Mucosa of rectum (tissue), 2 donors: Measurements from ENCODE around the gene OXER1.

Experiments
- H3K27ac ChIP-seq, 2 donors: one replicate each; pipeline ENCODE4 v1.7.0; 2013; ENCODE audit warnings: inconsistent platforms in 2 of 2, low read depth in 2 of 2, low read length in 2 of 2
- H3K27me3 ChIP-seq, 2 donors: one replicate each; pipeline ENCODE4 v1.7.0; 2013; ENCODE audit warnings: low read length in 2 of 2; ENCODE audit not compliant: control insufficient read depth in 2 of 2, insufficient read depth in 2 of 2
- H3K36me3 ChIP-seq, 2 donors: one replicate each; pipeline ENCODE4 v1.7.0; 2013; ENCODE audit warnings: low read length in 2 of 2; ENCODE audit not compliant: control insufficient read depth in 2 of 2, insufficient read depth in 2 of 2
- H3K4me1 ChIP-seq, 2 donors: one replicate each; pipeline ENCODE4 v1.7.0; 2013; ENCODE audit warnings: low read length in 2 of 2, mild to moderate bottlenecking in 1 of 2; ENCODE audit not compliant: control insufficient read depth in 2 of 2, insufficient read depth in 2 of 2
- H3K4me3 ChIP-seq, 2 donors: one replicate each; pipeline ENCODE4 v1.7.0; 2013; ENCODE audit warnings: low read length in 2 of 2
- H3K9ac ChIP-seq, 2 donors: one replicate each; pipeline ENCODE4 v1.7.0; 2013; ENCODE audit warnings: low read length in 2 of 2, low read depth in 1 of 2, mild to moderate bottlenecking in 1 of 2
- H3K9me3 ChIP-seq, 2 donors: one replicate each; pipeline ENCODE4 v1.7.0; 2013; ENCODE audit warnings: low read length in 2 of 2; ENCODE audit not compliant: control insufficient read depth in 2 of 2
- donor health status: healthy.
- donor health status: Normal muscosa, but diverticular disease.

The OXER1 gene

GRCh38 chr2:42787424-42787787 lies 23.5 kb upstream of the OXER1 start:
- Histone ChIP-seq H3K9ac (no peak overlapping the region), H3K9me3 (no peaks in the 10 kb centered on the region), H3K27me3 (no peaks in the 10 kb centered on the region), H3K27ac (peak overlapping the region in 1 of 2 donors; percentile 13), H3K4me1 (peaks cover 15 to 16% of the 10 kb centered on the region in 2 donors), H3K36me3 (peaks cover 0 to 4% of the 10 kb centered on the region in 2 donors), H3K4me3 (no peak overlapping the region)

- H3K4me1 ChIP-seq, result peaks cover 11 to 12% of the 10 kb centered on the region in 2 donors
- no peak overlapping the region for H3K9ac ChIP-seq
- H3K9me3 ChIP-seq, result no peaks in the 10 kb centered on the region
- H3K36me3 ChIP-seq, result peaks cover 0 to 4% of the 10 kb centered on the region in 2 donors
- peak overlapping the region; percentile 13 to 21 for H3K27ac ChIP-seq
- H3K4me3 ChIP-seq, result no peak overlapping the region
- H3K27me3 ChIP-seq, result no peaks in the 10 kb centered on the region
These were observed 22.8 kb upstream of the OXER1 start for GRCh38 chr2:42786561-42787345.

DNA sequence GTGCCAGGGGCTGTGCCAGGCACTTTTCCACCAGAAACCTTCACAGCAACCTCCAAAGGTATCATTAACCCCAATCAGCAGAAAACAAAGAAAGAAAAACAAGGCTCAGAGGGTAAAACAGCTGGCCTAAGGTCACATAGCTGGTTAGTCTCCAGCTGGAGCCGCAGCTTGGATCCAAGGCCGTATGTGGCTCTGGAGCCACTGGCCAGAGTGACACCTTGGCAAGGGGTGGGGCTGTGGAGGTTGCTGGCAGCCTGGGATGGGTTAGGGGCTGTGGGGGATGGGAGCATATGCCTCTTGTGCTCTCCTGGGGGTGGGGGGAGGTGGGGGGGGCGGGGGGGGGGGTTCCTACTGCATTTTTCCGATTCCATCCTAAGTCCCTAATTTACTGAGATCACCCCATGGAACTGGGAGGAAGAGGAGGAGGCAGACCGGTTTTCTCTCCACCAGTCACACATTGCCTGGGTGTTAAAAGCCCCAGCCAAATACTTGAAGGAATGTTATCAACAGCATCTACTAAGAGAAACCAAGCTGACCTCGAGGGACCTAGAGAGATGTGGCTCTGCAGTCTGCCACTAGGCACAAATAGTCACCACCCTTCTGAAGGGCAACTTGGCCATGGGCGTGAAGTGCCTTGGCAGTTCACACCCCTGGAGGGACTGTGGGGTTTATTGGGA lies 20.4 kb upstream of the OXER1 start:
- H3K36me3 ChIP-seq, result peaks cover 0 to 4% of the 10 kb centered on the region in 2 donors
- H3K4me3 ChIP-seq, result no peak overlapping the region
- H3K27ac ChIP-seq, result no peak overlapping the region
- peaks cover 3 to 9% of the 10 kb centered on the region in 2 donors for H3K4me1 ChIP-seq
- no peak overlapping the region for H3K9ac ChIP-seq
- H3K9me3 ChIP-seq, result no peaks in the 10 kb centered on the region
- H3K27me3 ChIP-seq, result no peaks in the 10 kb centered on the region

GRCh38 chr2:42783511-42783910 lies 19.6 kb upstream of the OXER1 start:
- H3K9me3 ChIP-seq, result no peaks in the 10 kb centered on the region
- no peak overlapping the region for H3K27ac ChIP-seq
- H3K9ac ChIP-seq, result no peak overlapping the region
- H3K27me3 ChIP-seq, result no peaks in the 10 kb centered on the region
- peaks cover 0 to 5% of the 10 kb centered on the region in 2 donors for H3K36me3 ChIP-seq
- no peak overlapping the region for H3K4me3 ChIP-seq
- H3K4me1 ChIP-seq, result peaks cover 3 to 9% of the 10 kb centered on the region in 2 donors

GRCh38 chr2:42781181-42781580 lies 17.2 kb upstream of the OXER1 start:
- H3K4me3 ChIP-seq, result no peak overlapping the region
- H3K9me3 ChIP-seq, result no peaks in the 10 kb centered on the region
- no peak overlapping the region for H3K9ac ChIP-seq
- peaks cover 0 to 6% of the 10 kb centered on the region in 2 donors for H3K36me3 ChIP-seq
- no peak overlapping the region for H3K27ac ChIP-seq
- no peaks in the 10 kb centered on the region for H3K4me1 ChIP-seq
- H3K27me3 ChIP-seq, result no peaks in the 10 kb centered on the region

DNA sequence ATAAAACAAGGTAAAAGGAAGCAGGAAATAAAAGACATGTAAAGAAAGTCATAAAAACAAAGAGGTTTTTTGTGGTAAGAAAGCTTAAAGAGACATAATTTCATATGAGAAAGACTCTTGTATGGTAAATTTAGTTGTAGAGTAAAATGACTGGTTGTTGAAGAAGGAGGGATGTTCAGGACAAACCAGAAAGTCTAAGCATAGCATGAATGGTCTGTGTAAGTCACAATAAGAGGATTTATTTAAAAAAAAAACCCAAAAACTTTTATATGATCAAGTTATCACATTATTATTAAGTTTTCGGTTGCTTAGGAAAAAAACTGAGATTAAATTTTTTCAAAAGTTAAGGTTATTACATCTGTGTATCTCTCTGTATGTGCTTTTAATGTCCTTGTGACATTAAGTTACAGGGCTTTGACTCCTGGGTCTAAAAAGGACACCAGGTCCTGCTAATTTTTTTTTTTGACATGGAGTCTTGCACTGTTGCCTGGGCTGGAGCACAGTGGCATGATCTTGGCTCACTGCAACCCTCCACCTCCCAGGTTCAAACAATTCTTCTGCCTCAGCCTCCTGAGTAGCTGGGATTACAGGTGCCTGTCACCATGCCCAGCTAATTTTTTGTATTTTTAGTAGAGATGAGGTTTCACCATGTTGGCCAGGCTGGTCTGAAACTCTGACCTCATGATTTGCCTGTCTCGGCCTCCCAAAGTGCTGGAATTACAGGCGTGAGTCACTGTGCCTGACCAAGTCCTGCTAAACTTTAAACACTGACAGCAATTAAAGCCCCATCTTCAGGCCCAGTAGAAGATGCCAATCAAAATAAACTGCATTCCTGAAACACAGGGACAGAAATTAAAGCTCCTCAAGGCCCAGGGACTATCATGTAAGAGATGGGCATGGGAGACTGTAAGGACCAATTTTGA lies 14.2 kb upstream of the OXER1 start:
- Histone ChIP-seq H3K27me3 (no peaks in the 10 kb centered on the region), H3K27ac (no peak overlapping the region), H3K9ac (no peak overlapping the region), H3K36me3 (peaks cover 0 to 5% of the 10 kb centered on the region in 2 donors), H3K4me1 (no peaks in the 10 kb centered on the region), H3K9me3 (no peaks in the 10 kb centered on the region), H3K4me3 (no peak overlapping the region)

- no peak overlapping the region for H3K4me3 ChIP-seq
- H3K27me3 ChIP-seq, result no peaks in the 10 kb centered on the region
- H3K9ac ChIP-seq, result no peak overlapping the region
- H3K9me3 ChIP-seq, result no peaks in the 10 kb centered on the region
- peaks cover 0 to 2% of the 10 kb centered on the region in 2 donors for H3K36me3 ChIP-seq
- H3K27ac ChIP-seq, result no peak overlapping the region
- no peaks in the 10 kb centered on the region for H3K4me1 ChIP-seq
These were observed 11.9 kb upstream of the OXER1 start for GRCh38 chr2:42775810-42776209.

- Histone ChIP-seq H3K27ac (no peak overlapping the region), H3K9ac (no peak overlapping the region)
These were observed 11.3 kb upstream of the OXER1 start for GRCh38 chr2:42775186-42775585.

DNA sequence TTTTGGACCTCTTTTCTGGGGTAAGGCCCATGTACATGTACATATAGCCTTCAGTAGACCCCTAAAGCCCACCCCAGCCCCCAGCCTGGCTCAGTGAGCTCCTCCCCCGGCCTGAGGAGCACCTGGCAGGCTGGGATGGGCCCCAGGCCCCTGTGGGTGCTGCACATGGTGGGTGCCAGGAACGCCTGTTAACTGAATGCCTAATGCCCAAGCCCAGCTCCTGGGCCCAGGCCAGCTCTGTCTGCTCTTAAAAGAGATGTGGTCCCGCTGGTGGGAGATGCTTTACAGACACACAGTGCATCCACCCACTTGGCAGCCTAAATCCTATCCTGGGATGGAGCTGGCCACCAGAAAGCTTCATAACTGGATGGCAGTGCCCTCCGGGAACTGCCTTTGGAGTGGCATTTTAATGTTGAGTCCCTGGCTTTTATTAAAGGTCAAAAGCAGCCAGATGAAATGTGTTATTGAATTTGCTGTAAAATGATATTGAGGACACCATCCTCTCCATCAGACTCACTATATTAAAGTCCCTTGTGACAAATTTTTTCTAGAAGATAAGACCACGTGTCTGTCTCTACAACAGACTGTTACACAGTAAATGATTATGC lies 7.7 kb upstream of the OXER1 start:
- Histone ChIP-seq H3K4me3 (no peak overlapping the region), H3K27me3 (no peaks in the 10 kb centered on the region), H3K9ac (no peak overlapping the region), H3K36me3 (no peaks in the 10 kb centered on the region), H3K4me1 (no peaks in the 10 kb centered on the region), H3K27ac (no peak overlapping the region), H3K9me3 (no peaks in the 10 kb centered on the region)

More at GRCh38 chr2:42775186-42775585, 11.3 kb upstream of the OXER1 start:
- Histone ChIP-seq H3K27me3 (no peaks in the 10 kb centered on the region), H3K9me3 (no peaks in the 10 kb centered on the region), H3K4me3 (no peak overlapping the region), H3K4me1 (no peaks in the 10 kb centered on the region), H3K36me3 (peaks cover 0 to 2% of the 10 kb centered on the region in 2 donors)
